Breast epithelium (tissue), 4 donors: ENCODE data around the gene PAPSS2. TPM values are rescaled to one million over a fixed set of nuclear protein-coding genes. Genes with fewer than 3 reads are reported as not detected.
"Not testable (repeated sequence)": the region's sequence is repeated elsewhere in the genome, so short reads cannot be mapped to it uniquely, and the experiment has no call there.

Experiments used
- DNase-seq, 2 donors: peaks; one replicate each; pipeline ENCODE4 v3.0.0-alpha.2; 2019; ENCODE audit warnings: low spot score in 2 of 2
- H3K27ac ChIP-seq, 2 donors: fragments of 200-600 bp; sonication (generic) in 1 of 2; one replicate each; pipeline ENCODE4 v1.5.1; 2016 to 2019; ENCODE audit warnings: mild to moderate bottlenecking in 1 of 2
- H3K27me3 ChIP-seq, 2 donors: fragments of 200-600 bp; sonication (generic) in 1 of 2; one replicate each; pipeline versions ENCODE4 v1.5.1 to v1.6.0; 2017 to 2019; ENCODE audit warnings: control low read depth in 1 of 2, mild to moderate bottlenecking in 1 of 2
- H3K36me3 ChIP-seq: fragments of 200-600 bp; one replicate; pipeline ENCODE4 v1.5.1; 2019
- H3K4me1 ChIP-seq, 2 donors: fragments of 200-600 bp; sonication (generic); one replicate each; pipeline ENCODE4 v1.5.1; 2016 to 2019; ENCODE audit warnings: control low read depth in 1 of 2
- H3K4me3 ChIP-seq, 3 donors: fragments of 200-600 bp; sonication (generic); 1 replicate in 2 of 3; 2 replicates in 1 of 3; pipeline ENCODE4 v1.5.1; 2016 to 2019; ENCODE audit warnings: mild to moderate bottlenecking in 3 of 3, moderate library complexity in 2 of 3
- H3K9me3 ChIP-seq, 2 donors: fragments of 200-600 bp; sonication (generic) in 1 of 2; one replicate each; pipeline ENCODE4 v1.5.1; 2016 to 2019; ENCODE audit warnings: control low read depth in 1 of 2
- CTCF ChIP-seq, 3 donors: fragments of 450-650 bp; IDR thresholded peaks; one replicate each; pipeline ENCODE4 v1.5.1; 2016 to 2017; ENCODE audit warnings: antibody characterized with exemption in 3 of 3, mild to moderate bottlenecking in 3 of 3, moderate library complexity in 3 of 3
- POLR2A ChIP-seq: fragments of 450-650 bp; IDR thresholded peaks from one replicate; pipeline ENCODE4 v1.6.1; 2016; ENCODE audit warnings: antibody characterized with exemption, mild to moderate bottlenecking, moderate library complexity
- POLR2AphosphoS5 ChIP-seq, 3 donors: sonication (generic); formaldehyde crosslinking; IDR thresholded peaks; one replicate each; pipeline ENCODE4 v1.6.1; 2017; ENCODE audit warnings: antibody characterized with exemption in 3 of 3
- intact Hi-C: fragments of 100-400 bp; cut with DNase I; formaldehyde crosslinking; loops from one replicate; pipeline ENCODE4 v1.15.1; 2023; ENCODE audit warnings: low total_unique reads
- total RNA-seq, 3 donors: library from RNA; depleted of rRNA; stranded (reverse); fragments of >200 nt; gene quantifications; one replicate each; pipeline ENCODE4 v1.1.0, GENCODE V29; 2016

PAPSS2 gene
- 10 to 100 TPM; 21.1 to 33.8 (median 27.2) TPM for total RNA-seq

GRCh38 chr10:87659571-87660483 lies at the start of gene PAPSS2:
TSS of gene PAPSS2 (plus strand) at chr10:87659878. CDS start at chr10:87659982, 104 bp downstream.
- intact Hi-C loops = no loop called here
- Histone ChIP-seq H3K9me3 (no peaks in the 10 kb centered on the region), H3K36me3 (no peaks in the 10 kb centered on the region), H3K4me1 (no peaks in the 10 kb centered on the region), H3K4me3 (peak within 1 kb of the TSS; percentile 72 to 85 (median 78)), H3K27ac (peak within 1 kb of the TSS; percentile 72 to 82), H3K27me3 (no peaks in the 10 kb centered on the region)
- TF ChIP-seq POLR2AphosphoS5 (IDR thresholded peaks at IDR 0.05) = no peak
- TF ChIP-seq POLR2A = no peak
- no peak for TF ChIP-seq CTCF (IDR thresholded peaks at IDR 0.05)
- peak; percentile 21 to 59 for DNase-seq

GRCh38 chr10:87611341-87611740 lies 48.3 kb upstream of the PAPSS2 start:
- DNase-seq, intact Hi-C loops, H3K27ac ChIP-seq, H3K4me3 ChIP-seq, H3K9me3 ChIP-seq, H3K36me3 ChIP-seq, H3K4me1 ChIP-seq, H3K27me3 ChIP-seq: not testable (repeated sequence)

- no peaks in the 10 kb centered on the region for H3K27me3 ChIP-seq
- no peak for DNase-seq
- H3K36me3 ChIP-seq = no peaks in the 10 kb centered on the region
- no peak overlapping the region for H3K4me3 ChIP-seq
- no peaks in the 10 kb centered on the region for H3K4me1 ChIP-seq
- H3K27ac ChIP-seq = no peak overlapping the region
- no peaks in the 10 kb centered on the region for H3K9me3 ChIP-seq
- no peak for TF ChIP-seq CTCF (IDR thresholded peaks at IDR 0.05)
- TF ChIP-seq POLR2AphosphoS5 (IDR thresholded peaks at IDR 0.05) = no peak
- TF ChIP-seq POLR2A = no peak
- intact Hi-C loops = no loop called here
Measured at GRCh38 chr10:87612115-87612514, 47.6 kb upstream of the PAPSS2 start.

GRCh38 chr10:87613751-87614150 lies 45.9 kb upstream of the PAPSS2 start:
- Histone ChIP-seq H3K9me3 (no peaks in the 10 kb centered on the region), H3K27ac (no peak overlapping the region), H3K4me1 (no peaks in the 10 kb centered on the region), H3K4me3 (no peak overlapping the region), H3K27me3 (no peaks in the 10 kb centered on the region), H3K36me3 (no peaks in the 10 kb centered on the region)
- no peak for DNase-seq
- TF ChIP-seq POLR2A (no peak), CTCF (IDR thresholded peaks at IDR 0.05) (no peak), POLR2AphosphoS5 (IDR thresholded peaks at IDR 0.05) (no peak)
- intact Hi-C loops = no loop called here

GRCh38 chr10:87615856-87616255 lies 43.8 kb upstream of the PAPSS2 start:
- Histone ChIP-seq H3K36me3 (no peaks in the 10 kb centered on the region), H3K4me3 (no peak overlapping the region), H3K4me1 (no peaks in the 10 kb centered on the region), H3K9me3 (no peaks in the 10 kb centered on the region), H3K27ac (no peak overlapping the region), H3K27me3 (no peaks in the 10 kb centered on the region)
- intact Hi-C loops = no loop called here
- no peak for DNase-seq
- TF ChIP-seq POLR2A = no peak
- no peak for TF ChIP-seq POLR2AphosphoS5 (IDR thresholded peaks at IDR 0.05)
- TF ChIP-seq CTCF (IDR thresholded peaks at IDR 0.05) = no peak
